ENCODE data around the gene RABGAP1. TPM values are rescaled to one million over a fixed set of nuclear protein-coding genes. Genes with fewer than 3 reads are reported as not detected.
A peak's percentile ranks its signal among the peaks of the same experiment; 100 is the strongest.

RABGAP1 gene
- total RNA-seq, 4 donors from 2014 or later: 64.3 to 116 (median 79.5) TPM

DNA sequence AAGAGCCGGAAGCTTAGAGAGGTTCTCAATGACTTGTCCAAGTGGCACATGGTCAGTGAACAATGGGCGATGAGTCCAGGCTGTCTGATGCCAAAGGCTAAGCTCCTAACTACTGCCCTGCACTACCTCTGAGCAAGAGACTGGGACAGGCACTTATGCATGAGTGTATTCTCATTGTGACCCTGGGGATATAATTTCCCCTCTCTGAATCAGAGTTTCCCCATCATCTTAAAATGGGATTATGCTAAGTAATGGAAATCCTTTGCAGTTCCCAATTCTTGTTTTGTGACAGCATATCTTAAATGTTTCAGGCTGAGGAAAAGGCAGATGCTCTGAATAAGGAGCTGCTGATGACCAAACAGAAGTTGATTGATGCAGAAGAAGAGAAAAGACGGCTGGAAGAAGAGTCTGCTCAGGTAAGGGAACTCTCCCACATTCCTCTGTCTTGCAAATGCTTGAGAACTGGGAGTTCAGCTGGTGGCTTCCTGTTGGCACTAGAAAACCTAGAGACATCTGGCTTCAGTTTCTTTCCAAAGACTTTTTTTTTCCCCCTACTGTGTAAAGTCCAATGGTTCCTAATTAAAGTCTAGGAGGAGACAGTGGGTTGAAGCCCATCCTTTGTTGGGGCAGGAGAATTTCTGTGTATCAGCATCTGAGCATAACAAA lies 156.7 kb downstream of the RABGAP1 start:
- Histone ChIP-seq H3K36me3 (peaks cover 56 to 95% (median 81%) of the 10 kb centered on the region in 4 donors), H3K27ac (replicated peaks in 1 of 4) (no peak overlapping the region), H3K4me3 (no peak overlapping the region), H3K4me1 (no peaks in the 10 kb centered on the region), H3K27me3 (no peaks in the 10 kb centered on the region), H3K9me3 (no peaks in the 10 kb centered on the region)
- no peak for TF ChIP-seq EP300 (IDR thresholded peaks at IDR 0.05)
- TF ChIP-seq, protein P1, sequence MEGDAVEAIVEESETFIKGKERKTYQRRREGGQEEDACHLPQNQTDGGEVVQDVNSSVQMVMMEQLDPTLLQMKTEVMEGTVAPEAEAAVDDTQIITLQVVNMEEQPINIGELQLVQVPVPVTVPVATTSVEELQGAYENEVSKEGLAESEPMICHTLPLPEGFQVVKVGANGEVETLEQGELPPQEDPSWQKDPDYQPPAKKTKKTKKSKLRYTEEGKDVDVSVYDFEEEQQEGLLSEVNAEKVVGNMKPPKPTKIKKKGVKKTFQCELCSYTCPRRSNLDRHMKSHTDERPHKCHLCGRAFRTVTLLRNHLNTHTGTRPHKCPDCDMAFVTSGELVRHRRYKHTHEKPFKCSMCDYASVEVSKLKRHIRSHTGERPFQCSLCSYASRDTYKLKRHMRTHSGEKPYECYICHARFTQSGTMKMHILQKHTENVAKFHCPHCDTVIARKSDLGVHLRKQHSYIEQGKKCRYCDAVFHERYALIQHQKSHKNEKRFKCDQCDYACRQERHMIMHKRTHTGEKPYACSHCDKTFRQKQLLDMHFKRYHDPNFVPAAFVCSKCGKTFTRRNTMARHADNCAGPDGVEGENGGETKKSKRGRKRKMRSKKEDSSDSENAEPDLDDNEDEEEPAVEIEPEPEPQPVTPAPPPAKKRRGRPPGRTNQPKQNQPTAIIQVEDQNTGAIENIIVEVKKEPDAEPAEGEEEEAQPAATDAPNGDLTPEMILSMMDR (IDR thresholded peaks at IDR 0.05): no peak
- TF ChIP-seq POLR2A (IDR thresholded peaks at IDR 0.05; ENCODE audit: low read depth): no peak
- TF ChIP-seq POLR2AphosphoS5 (IDR thresholded peaks at IDR 0.05): no peak
- peak; percentile 45 for DNase-seq (ENCODE audit: extremely low spot score)
- 87% methylated on average over 3 of the region's 3 CpGs for WGBS
- intact Hi-C loops (cut with DNase I): no loop called here

DNA sequence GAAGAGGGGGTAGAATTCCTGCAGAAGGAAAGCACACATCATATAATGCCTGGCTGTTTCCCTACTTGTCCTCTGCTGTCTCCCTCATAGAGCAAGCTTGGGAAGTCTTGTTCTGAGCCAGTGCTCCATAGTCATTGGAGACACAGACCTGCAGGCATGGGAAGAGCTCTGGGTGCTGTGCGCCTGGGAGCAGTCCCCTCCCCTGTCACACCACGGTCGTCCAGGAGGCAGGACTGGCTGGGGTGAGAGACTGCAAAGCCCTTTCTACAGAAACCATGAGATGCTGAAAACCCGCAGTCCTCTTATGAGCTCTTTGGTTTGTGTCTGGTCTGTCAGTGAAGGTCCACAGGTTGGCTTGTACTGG lies 157.3 kb downstream of the RABGAP1 start:
- intact Hi-C loops (cut with DNase I): no loop called here
- 79% methylated on average over 4 of the region's 4 CpGs for WGBS
- no peak overlapping the region for H3K27ac ChIP-seq (replicated peaks in 1 of 4)
- H3K27me3 ChIP-seq: no peaks in the 10 kb centered on the region
- H3K36me3 ChIP-seq: peaks cover 60 to 95% (median 82%) of the 10 kb centered on the region in 4 donors
- H3K4me3 ChIP-seq: no peak overlapping the region
- H3K4me1 ChIP-seq: peaks cover 0 to 4% (median 0%) of the 10 kb centered on the region in 4 donors
- no peak for DNase-seq (ENCODE audit: extremely low spot score)
- TF ChIP-seq EP300 (IDR thresholded peaks at IDR 0.05): no peak
- TF ChIP-seq POLR2A (IDR thresholded peaks at IDR 0.05; ENCODE audit: low read depth): no peak
- TF ChIP-seq POLR2AphosphoS5 (IDR thresholded peaks at IDR 0.05): no peak
- TF ChIP-seq, protein P1 (IDR thresholded peaks at IDR 0.05): no peak
- H3K9me3 ChIP-seq: no peaks in the 10 kb centered on the region

DNA sequence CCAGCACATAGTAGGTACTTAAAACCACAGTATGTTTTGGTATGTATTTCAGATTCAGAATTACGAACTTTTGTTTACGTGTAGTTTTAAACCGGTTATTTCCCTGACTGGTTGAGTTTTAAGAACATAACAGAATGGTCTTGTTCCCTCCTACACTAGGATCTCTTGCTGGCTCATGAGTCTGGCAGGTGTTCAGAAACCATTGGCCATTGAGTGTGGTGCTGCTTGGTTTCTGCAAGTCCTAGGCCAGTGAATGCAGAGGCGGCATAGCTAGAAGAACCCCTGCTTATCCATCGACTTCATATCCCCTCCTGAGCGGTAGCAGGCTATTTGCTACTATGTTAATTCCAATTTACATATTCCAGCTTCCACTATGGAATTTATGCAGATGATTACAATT lies 158.2 kb downstream of the RABGAP1 start:
- Histone ChIP-seq H3K4me3 (no peak overlapping the region), H3K27ac (replicated peaks in 1 of 4) (no peak overlapping the region), H3K27me3 (no peaks in the 10 kb centered on the region), H3K4me1 (peaks cover 0 to 4% (median 0%) of the 10 kb centered on the region in 4 donors), H3K9me3 (no peaks in the 10 kb centered on the region), H3K36me3 (peaks cover 64 to 95% (median 83%) of the 10 kb centered on the region in 4 donors)
- no peak for TF ChIP-seq POLR2AphosphoS5 (IDR thresholded peaks at IDR 0.05)
- TF ChIP-seq, protein P1 (IDR thresholded peaks at IDR 0.05): no peak
- WGBS: 85% methylated on average over 6 of the region's 6 CpGs
- DNase-seq (ENCODE audit: extremely low spot score): no peak
- intact Hi-C loops (cut with DNase I): no loop called here

DNA sequence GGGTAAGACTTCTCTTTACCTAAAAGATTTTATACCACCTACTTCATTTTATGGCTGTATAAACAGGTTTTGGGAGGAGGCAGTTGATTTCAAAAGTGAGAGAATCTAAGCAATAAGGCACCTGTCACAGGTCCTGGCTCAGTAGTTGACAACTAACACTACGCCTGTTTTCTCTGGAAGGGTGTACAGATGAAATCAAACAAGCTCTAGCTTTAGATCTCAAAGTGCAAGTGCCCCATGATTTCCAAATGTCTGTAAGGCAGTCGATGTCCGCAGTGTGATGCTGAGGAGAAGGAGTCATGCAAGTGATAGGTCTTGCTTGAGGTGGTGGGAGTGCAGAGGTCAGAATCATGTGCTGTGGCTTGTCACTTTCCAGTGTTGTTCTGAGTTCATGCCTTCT lies 158.7 kb downstream of the RABGAP1 start:
- DNase-seq (ENCODE audit: extremely low spot score): peak; percentile 26
- no peaks in the 10 kb centered on the region for H3K9me3 ChIP-seq
- no peaks in the 10 kb centered on the region for H3K27me3 ChIP-seq
- H3K4me1 ChIP-seq: peaks cover 0 to 4% (median 0%) of the 10 kb centered on the region in 4 donors
- intact Hi-C loops (cut with DNase I): no loop called here
- TF ChIP-seq POLR2AphosphoS5 (IDR thresholded peaks at IDR 0.05) (no peak), POLR2A (IDR thresholded peaks at IDR 0.05; ENCODE audit: low read depth) (no peak)
- WGBS: 97% methylated on average over 3 of the region's 3 CpGs
- peaks cover 64 to 95% (median 88%) of the 10 kb centered on the region in 4 donors for H3K36me3 ChIP-seq
- H3K4me3 ChIP-seq: no peak overlapping the region
- H3K27ac ChIP-seq (replicated peaks in 1 of 4): no peak overlapping the region

- peaks cover 0 to 4% (median 0%) of the 10 kb centered on the region in 4 donors for H3K4me1 ChIP-seq
- DNase-seq (ENCODE audit: extremely low spot score): no peak
- H3K36me3 ChIP-seq: peaks cover 59 to 100% (median 92%) of the 10 kb centered on the region in 4 donors
- intact Hi-C loops (cut with DNase I): no loop called here
- H3K4me3 ChIP-seq: no peak overlapping the region
- H3K9me3 ChIP-seq: no peaks in the 10 kb centered on the region
- TF ChIP-seq POLR2AphosphoS5 (IDR thresholded peaks at IDR 0.05): no peak
- TF ChIP-seq, protein P1 (IDR thresholded peaks at IDR 0.05): peak; percentile 10 to 25 (median 18)
- no peaks in the 10 kb centered on the region for H3K27me3 ChIP-seq
- H3K27ac ChIP-seq (replicated peaks in 1 of 4): no peak overlapping the region
- WGBS: 81% methylated on average over 3 of the region's 3 CpGs
Observed at GRCh38 chr9:123102375-123103113, 161.7 kb downstream of the RABGAP1 start.

All from esophagus muscularis mucosa (tissue), 4 donors.